Transverse colon (tissue), 4 donors: ENCODE results near the gene LRRC26.

Experiments
- CTCF ChIP-seq, 5 experiments: fragments of 200-600 bp in 3 of 5; fragments of 450-650 bp in 2 of 5; sonication (generic) in 3 of 5; IDR thresholded peaks; 1 replicate in 2 of 5; 2 replicates in 3 of 5; pipeline ENCODE4 v1.5.1; 2016 to 2017; ENCODE audit warnings: antibody characterized with exemption in 5 of 5, inconsistent platforms in 3 of 5, mild to moderate bottlenecking in 2 of 5, moderate library complexity in 1 of 5
- EP300 ChIP-seq: sonication (generic); formaldehyde crosslinking; IDR thresholded peaks from one replicate; pipeline ENCODE4 v1.6.1; 2017; ENCODE audit warnings: antibody characterized with exemption, low read depth
- POLR2A ChIP-seq: fragments of 450-650 bp; IDR thresholded peaks from one replicate; pipeline ENCODE4 v1.6.1; 2016; ENCODE audit warnings: antibody characterized with exemption, mild to moderate bottlenecking, moderate library complexity
- POLR2AphosphoS5 ChIP-seq, 3 donors: sonication (generic); formaldehyde crosslinking; IDR thresholded peaks; one replicate each; pipeline ENCODE4 v1.6.1; 2016; ENCODE audit warnings: antibody characterized with exemption in 3 of 3

GRCh38 chr9:137136881-137137607, 32.8 kb downstream of the LRRC26 start:
- TF ChIP-seq CTCF (IDR thresholded peaks at IDR 0.05) (no peak), POLR2A (no peak), POLR2AphosphoS5 (IDR thresholded peaks at IDR 0.05) (no peak), EP300 (no peak)
